Right atrium auricular region (tissue), 2 donors: ENCODE measurements around the gene PDE10A. TPM values are rescaled to one million over a fixed set of nuclear protein-coding genes. Genes with fewer than 3 reads are reported as not detected.

Experiments
- DNase-seq: peaks from one replicate; pipeline ENCODE4 v3.0.0-alpha.2; 2019; ENCODE audit warnings: low spot score
- H3K27ac ChIP-seq, 2 donors: fragments of 200-600 bp; sonication (generic); 1 replicate in 1 of 2; 2 replicates in 1 of 2; pipeline ENCODE4 v1.5.1; 2016 to 2019
- H3K27me3 ChIP-seq, 2 donors: fragments of 200-600 bp; sonication (generic); one replicate each; pipeline versions ENCODE4 v1.5.1 to v1.6.0; 2017 to 2019
- H3K36me3 ChIP-seq: fragments of 200-600 bp; sonication (generic); one replicate; pipeline ENCODE4 v1.5.1; 2016
- H3K4me1 ChIP-seq, 2 donors: fragments of 200-600 bp; sonication (generic); one replicate each; pipeline versions ENCODE4 v1.5.1 to v1.6.0; 2017 to 2019
- H3K4me3 ChIP-seq, 2 donors: fragments of 200-600 bp; sonication (generic); 1 replicate in 1 of 2; 2 replicates in 1 of 2; pipeline ENCODE4 v1.5.1; 2017 to 2019; ENCODE audit warnings: mild to moderate bottlenecking in 1 of 2, moderate library complexity in 1 of 2
- H3K9me3 ChIP-seq, 2 donors: fragments of 200-600 bp; sonication (generic); one replicate each; pipeline ENCODE4 v1.5.1; 2019
- CTCF ChIP-seq, 2 donors: fragments of 200-600 bp; sonication (generic); IDR thresholded peaks; one replicate each; pipeline ENCODE4 v1.5.1; 2019; ENCODE audit warnings: antibody characterized with exemption in 2 of 2
- total RNA-seq, 2 donors: library from RNA; depleted of rRNA; stranded (reverse); fragments of >200 nt; gene quantifications; one replicate each; pipeline ENCODE4 v1.1.0, GENCODE V29; 2016

Gene PDE10A
- total RNA-seq, 2 donors from 2014 or later: 3.6 to 4.3 TPM

GRCh38 chr6:165658395-165659058 is 4.5 kb downstream of the PDE10A start:
- TF ChIP-seq CTCF (IDR thresholded peaks at IDR 0.05): no peak
- H3K36me3 ChIP-seq: no peaks in the 10 kb centered on the region
- DNase-seq: no peak
- H3K27ac ChIP-seq: no peak overlapping the region
- H3K4me1 ChIP-seq: peaks cover 0 to 23% of the 10 kb centered on the region in 2 donors
- no peaks in the 10 kb centered on the region for H3K9me3 ChIP-seq
- no peaks in the 10 kb centered on the region for H3K27me3 ChIP-seq
- H3K4me3 ChIP-seq: no peak overlapping the region

GRCh38 chr6:165657325-165657680 is 5.7 kb downstream of the PDE10A start:
- Histone ChIP-seq H3K4me1 (peaks cover 0 to 19% of the 10 kb centered on the region in 2 donors), H3K27ac (no peak overlapping the region), H3K36me3 (no peaks in the 10 kb centered on the region), H3K4me3 (no peak overlapping the region), H3K9me3 (no peaks in the 10 kb centered on the region), H3K27me3 (no peaks in the 10 kb centered on the region)
- DNase-seq: no peak
- TF ChIP-seq CTCF (IDR thresholded peaks at IDR 0.05): no peak

GRCh38 chr6:165656581-165657324 is 6.3 kb downstream of the PDE10A start:
- Histone ChIP-seq H3K4me1 (peaks cover 0 to 19% of the 10 kb centered on the region in 2 donors), H3K36me3 (no peaks in the 10 kb centered on the region), H3K9me3 (no peaks in the 10 kb centered on the region), H3K4me3 (no peak overlapping the region), H3K27ac (no peak overlapping the region), H3K27me3 (no peaks in the 10 kb centered on the region)
- no peak for TF ChIP-seq CTCF (IDR thresholded peaks at IDR 0.05)
- no peak for DNase-seq

- no peak overlapping the region for H3K4me3 ChIP-seq
- H3K36me3 ChIP-seq: no peaks in the 10 kb centered on the region
- H3K27me3 ChIP-seq: no peaks in the 10 kb centered on the region
- H3K27ac ChIP-seq: no peak overlapping the region
- no peak for DNase-seq
- no peak for TF ChIP-seq CTCF (IDR thresholded peaks at IDR 0.05)
- H3K9me3 ChIP-seq: no peaks in the 10 kb centered on the region
- peaks cover 0 to 5% of the 10 kb centered on the region in 2 donors for H3K4me1 ChIP-seq
These were observed 7.8 kb downstream of the PDE10A start for GRCh38 chr6:165655191-165655590.

- H3K4me3 ChIP-seq: no peak overlapping the region
- H3K36me3 ChIP-seq: no peaks in the 10 kb centered on the region
- peaks cover 0 to 9% of the 10 kb centered on the region in 2 donors for H3K4me1 ChIP-seq
- H3K9me3 ChIP-seq: no peaks in the 10 kb centered on the region
- H3K27ac ChIP-seq: no peak overlapping the region
- no peak for DNase-seq
- H3K27me3 ChIP-seq: no peaks in the 10 kb centered on the region
- no peak for TF ChIP-seq CTCF (IDR thresholded peaks at IDR 0.05)
These were observed 8.9 kb downstream of the PDE10A start for GRCh38 chr6:165654144-165654543.
